Measurements from ENCODE around the gene ZNF611. TPM values are rescaled to one million over a fixed set of nuclear protein-coding genes. Genes with fewer than 3 reads are reported as not detected.
"Not testable (repeated sequence)": the region's sequence is repeated elsewhere in the genome, so short reads cannot be mapped to it uniquely, and the experiment has no call there.

ZNF611 gene
- total RNA-seq, 2 donors from 2014 or later, result 39.1 to 50.7 TPM

- peaks cover 12% of the 10 kb centered on the region for H3K36me3 Mint-ChIP-seq
- peak overlapping the region; percentile 89 for H3K4me3 Mint-ChIP-seq
- H3K27ac Mint-ChIP-seq, result peak overlapping the region; percentile 77 to 89
- peak; percentile 57 to 64 for ATAC-seq
- no peaks in the 10 kb centered on the region for H3K27me3 Mint-ChIP-seq
- H3K9me3 Mint-ChIP-seq, result no peaks in the 10 kb centered on the region
- peaks cover 17 to 23% of the 10 kb centered on the region in 2 donors for H3K4me1 Mint-ChIP-seq (ENCODE audit: low read depth in 2 of 2)
- DNase-seq (ENCODE audit: low spot score), result no peak
Measured at GRCh38 chr19:52734331-52734892, 432 bp downstream of the ZNF611 start.

DNA sequence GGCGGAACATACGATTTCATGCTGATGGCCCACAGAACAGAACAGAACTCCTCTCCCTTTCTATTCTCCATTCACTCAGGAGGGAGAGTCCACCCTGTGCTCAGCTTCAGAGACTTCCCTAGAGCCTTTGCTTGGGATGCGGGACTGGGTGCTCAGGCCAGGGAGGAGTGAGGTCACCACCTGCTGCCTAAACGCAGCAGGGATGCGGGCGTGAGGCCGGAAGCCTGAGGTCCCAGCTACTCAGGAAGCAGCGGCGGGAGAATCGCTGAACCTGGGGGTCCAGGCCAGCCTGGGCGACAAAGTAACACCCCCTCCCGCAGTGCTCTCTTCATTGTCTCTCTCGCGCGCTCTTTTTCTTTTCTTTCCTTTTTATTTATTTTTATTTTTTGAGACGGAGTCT lies 8.8 kb downstream of the ZNF611 start:
- H3K4me3 Mint-ChIP-seq; DNase-seq (ENCODE audit: low spot score); ATAC-seq; H3K27me3 Mint-ChIP-seq; H3K9me3 Mint-ChIP-seq; H3K27ac Mint-ChIP-seq: not testable (repeated sequence)
- H3K4me1 Mint-ChIP-seq (ENCODE audit: low read depth in 2 of 2), result peaks cover 9 to 17% of the 10 kb centered on the region in 2 donors
- H3K36me3 Mint-ChIP-seq, result peaks cover 34% of the 10 kb centered on the region

DNA sequence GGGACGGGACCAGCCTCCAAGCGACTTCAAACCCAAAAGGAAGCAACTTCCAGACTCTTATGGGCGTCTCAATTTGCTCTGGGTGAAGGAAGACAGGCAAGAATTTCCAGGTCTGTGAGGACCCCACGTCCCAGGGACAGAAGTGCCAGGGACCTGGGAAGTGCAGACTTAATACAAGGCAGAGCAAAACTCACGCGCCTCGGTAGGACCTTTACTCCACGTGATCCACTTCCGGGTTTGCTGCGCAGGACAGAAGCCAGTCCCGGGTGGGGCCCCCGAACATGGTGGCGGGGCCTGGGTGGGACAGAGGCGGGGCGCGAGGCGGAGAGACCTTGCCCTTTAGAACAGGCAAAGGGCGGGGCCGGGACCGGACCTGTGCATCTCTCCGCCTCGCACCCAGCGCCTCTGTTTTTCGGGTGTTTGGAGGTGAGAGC lies 9.3 kb downstream of the ZNF611 start:
- H3K4me3 Mint-ChIP-seq, result no peak overlapping the region
- H3K36me3 Mint-ChIP-seq, result peaks cover 34% of the 10 kb centered on the region
- peaks cover 9 to 17% of the 10 kb centered on the region in 2 donors for H3K4me1 Mint-ChIP-seq (ENCODE audit: low read depth in 2 of 2)
- no peaks in the 10 kb centered on the region for H3K9me3 Mint-ChIP-seq
- no peak overlapping the region for H3K27ac Mint-ChIP-seq
- DNase-seq (ENCODE audit: low spot score), result no peak
- ATAC-seq, result no peak
- no peaks in the 10 kb centered on the region for H3K27me3 Mint-ChIP-seq

DNA sequence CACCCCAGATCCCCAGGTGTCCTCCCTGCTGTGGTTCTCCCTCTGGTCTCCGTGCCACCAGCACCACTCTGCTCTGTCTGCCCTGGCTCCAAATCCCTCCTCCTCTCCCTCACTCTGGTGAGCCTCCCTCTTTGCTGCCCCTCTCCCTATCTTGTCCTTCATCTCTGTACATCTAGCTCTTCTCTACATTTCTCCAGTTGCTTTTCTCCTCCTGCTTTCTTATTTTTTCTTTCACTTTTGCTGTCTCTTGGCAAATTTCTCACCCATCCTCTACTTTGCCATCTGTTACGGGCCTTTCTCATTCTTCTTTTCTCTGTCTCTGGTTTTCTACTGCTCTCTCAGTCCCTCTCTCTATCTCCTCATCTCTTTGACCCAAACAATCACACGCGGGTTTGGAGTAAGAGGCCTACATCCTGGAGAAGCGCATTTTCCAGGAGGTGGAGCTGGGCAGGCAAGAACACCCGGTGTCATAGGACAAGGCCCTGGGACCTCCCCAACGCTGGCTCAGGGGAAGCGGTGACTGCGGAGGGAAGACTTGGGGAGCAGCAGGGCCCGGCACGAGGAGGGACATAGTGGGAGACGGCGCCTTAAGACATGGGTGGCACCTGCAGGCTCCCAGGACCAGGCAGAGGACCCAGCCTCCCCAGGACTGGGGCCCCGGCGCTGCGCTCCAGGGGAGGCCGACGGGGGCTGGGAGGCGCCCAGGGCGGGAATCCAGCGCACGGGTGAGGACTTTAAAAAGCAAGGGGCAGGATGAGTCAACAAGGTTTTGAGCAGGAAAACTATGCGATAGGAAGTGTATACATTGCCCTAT lies 9.9 kb downstream of the ZNF611 start:
- no peaks in the 10 kb centered on the region for H3K27me3 Mint-ChIP-seq
- no peak for ATAC-seq
- peak overlapping the region in 1 of 2 donors; percentile 50 for H3K27ac Mint-ChIP-seq
- no peak overlapping the region for H3K4me3 Mint-ChIP-seq
- H3K36me3 Mint-ChIP-seq, result peaks cover 35% of the 10 kb centered on the region
- H3K4me1 Mint-ChIP-seq (ENCODE audit: low read depth in 2 of 2), result peaks cover 9 to 16% of the 10 kb centered on the region in 2 donors
- H3K9me3 Mint-ChIP-seq, result no peaks in the 10 kb centered on the region
- no peak for DNase-seq (ENCODE audit: low spot score)

GRCh38 chr19:52723907-52724598 lies 10.8 kb downstream of the ZNF611 start:
- H3K4me3 Mint-ChIP-seq, ATAC-seq: not testable (repeated sequence)

DNA sequence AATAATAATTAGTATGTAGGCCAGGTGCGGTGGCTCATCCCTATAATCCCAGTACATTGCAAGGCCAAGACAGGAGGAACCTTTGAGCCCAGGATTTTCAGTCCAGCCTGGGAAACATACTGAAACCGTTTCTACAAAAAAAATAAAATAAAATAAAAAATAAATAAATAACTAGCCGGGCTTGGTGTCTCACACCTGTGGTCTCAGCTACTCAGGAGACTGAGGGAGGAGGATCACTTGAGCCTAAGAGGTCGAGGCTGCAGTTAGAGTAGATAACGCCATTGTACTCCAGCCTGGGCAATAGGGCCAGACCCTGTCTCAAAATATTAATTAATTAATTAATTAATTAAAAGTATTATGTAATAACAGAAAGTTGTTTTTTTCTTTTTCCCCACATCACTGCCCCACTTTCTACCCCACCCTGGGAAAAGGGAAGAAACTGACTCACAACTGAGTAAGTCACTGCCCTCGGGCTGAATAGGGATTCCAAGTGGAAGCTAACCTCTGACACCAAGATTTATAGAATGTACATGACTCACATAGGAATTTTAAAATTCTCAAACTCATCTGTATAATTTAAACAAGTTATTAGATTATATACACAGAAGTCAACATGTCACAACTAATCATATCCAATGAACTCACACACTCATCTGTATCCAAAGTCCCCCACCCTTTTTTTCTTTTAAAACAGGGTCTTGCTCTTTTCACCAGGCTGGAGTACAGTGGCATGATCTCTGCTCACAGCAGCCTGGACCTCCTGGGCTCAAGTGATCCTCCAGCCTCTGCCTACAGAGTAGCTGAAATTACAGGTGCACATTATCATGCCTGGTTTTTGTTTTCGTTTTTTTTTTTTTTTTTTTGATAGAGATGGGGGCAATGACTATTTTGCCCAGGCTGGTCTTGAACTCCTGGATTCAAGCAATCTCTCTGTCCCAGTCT lies 12.5 kb downstream of the ZNF611 start:
- Mint-ChIP-seq H3K27me3 (no peaks in the 10 kb centered on the region), H3K36me3 (peaks cover 35% of the 10 kb centered on the region), H3K9me3 (no peaks in the 10 kb centered on the region), H3K4me1 (ENCODE audit: low read depth in 2 of 2) (peaks cover 16 to 18% of the 10 kb centered on the region in 2 donors), H3K4me3 (no peak overlapping the region), H3K27ac (peak overlapping the region in 1 of 2 donors; percentile 54)
- ATAC-seq (no peak), DNase-seq (ENCODE audit: low spot score) (no peak)

More at GRCh38 chr19:52723907-52724598, 10.8 kb downstream of the ZNF611 start:
- H3K27me3 Mint-ChIP-seq; H3K9me3 Mint-ChIP-seq; DNase-seq (ENCODE audit: low spot score): not testable (repeated sequence)
- peaks cover 40% of the 10 kb centered on the region for H3K36me3 Mint-ChIP-seq
- H3K4me1 Mint-ChIP-seq (ENCODE audit: low read depth in 2 of 2), result peaks cover 12 to 17% of the 10 kb centered on the region in 2 donors
- H3K27ac Mint-ChIP-seq, result peak overlapping the region in 1 of 2 donors; percentile 50

- ATAC-seq; H3K27ac Mint-ChIP-seq; H3K4me3 Mint-ChIP-seq; H3K27me3 Mint-ChIP-seq; DNase-seq (ENCODE audit: low spot score); H3K9me3 Mint-ChIP-seq: not testable (repeated sequence)
- peaks cover 41% of the 10 kb centered on the region for H3K36me3 Mint-ChIP-seq
- H3K4me1 Mint-ChIP-seq (ENCODE audit: low read depth in 2 of 2), result peaks cover 32 to 36% of the 10 kb centered on the region in 2 donors
Measured at GRCh38 chr19:52720541-52720940, 14.3 kb downstream of the ZNF611 start.

DNA sequence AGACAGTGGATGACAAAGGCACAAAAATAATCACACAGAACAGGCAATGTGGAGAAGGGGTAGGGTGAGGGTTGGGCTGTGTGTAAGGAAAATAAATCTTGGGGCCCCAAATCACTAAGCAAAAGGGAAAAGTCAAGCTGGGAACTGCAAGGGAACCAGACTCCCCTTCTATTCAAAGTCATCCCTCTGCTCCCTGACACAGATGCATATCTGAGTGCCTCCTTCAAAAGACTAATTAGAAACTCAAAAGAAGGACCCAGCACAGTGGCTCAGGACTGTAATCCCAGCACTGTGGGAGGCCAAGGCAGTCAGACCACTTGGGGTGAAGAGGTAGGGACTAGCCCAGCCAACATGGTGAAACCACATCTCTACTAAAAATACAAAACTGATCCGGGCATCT lies 18.3 kb downstream of the ZNF611 start:
- no peaks in the 10 kb centered on the region for H3K27me3 Mint-ChIP-seq
- no peaks in the 10 kb centered on the region for H3K9me3 Mint-ChIP-seq
- peaks cover 30 to 33% of the 10 kb centered on the region in 2 donors for H3K4me1 Mint-ChIP-seq (ENCODE audit: low read depth in 2 of 2)
- H3K36me3 Mint-ChIP-seq, result peaks cover 41% of the 10 kb centered on the region
- peak overlapping the region; percentile 67 for H3K4me3 Mint-ChIP-seq
- DNase-seq (ENCODE audit: low spot score) (no peak), ATAC-seq (no peak)
- peak overlapping the region; percentile 78 to 92 for H3K27ac Mint-ChIP-seq

GRCh38 chr19:52715902-52716301 lies 18.9 kb downstream of the ZNF611 start:
- Mint-ChIP-seq H3K4me1 (ENCODE audit: low read depth in 2 of 2) (peaks cover 30 to 33% of the 10 kb centered on the region in 2 donors), H3K4me3 (peak overlapping the region; percentile 67), H3K27ac (peak overlapping the region; percentile 78 to 92), H3K36me3 (peaks cover 46% of the 10 kb centered on the region)
- ATAC-seq (peak; percentile 96 to 97), DNase-seq (ENCODE audit: low spot score) (peak; percentile 77)
- not testable (repeated sequence) for H3K27me3 Mint-ChIP-seq, H3K9me3 Mint-ChIP-seq

GRCh38 chr19:52715330-52715729 lies 19.5 kb downstream of the ZNF611 start:
- H3K27ac Mint-ChIP-seq, result peak overlapping the region; percentile 78 to 92
- H3K27me3 Mint-ChIP-seq; DNase-seq (ENCODE audit: low spot score); ATAC-seq; H3K9me3 Mint-ChIP-seq: not testable (repeated sequence)
- peaks cover 50% of the 10 kb centered on the region for H3K36me3 Mint-ChIP-seq
- peaks cover 30 to 33% of the 10 kb centered on the region in 2 donors for H3K4me1 Mint-ChIP-seq (ENCODE audit: low read depth in 2 of 2)
- H3K4me3 Mint-ChIP-seq, result peak overlapping the region; percentile 67

DNA sequence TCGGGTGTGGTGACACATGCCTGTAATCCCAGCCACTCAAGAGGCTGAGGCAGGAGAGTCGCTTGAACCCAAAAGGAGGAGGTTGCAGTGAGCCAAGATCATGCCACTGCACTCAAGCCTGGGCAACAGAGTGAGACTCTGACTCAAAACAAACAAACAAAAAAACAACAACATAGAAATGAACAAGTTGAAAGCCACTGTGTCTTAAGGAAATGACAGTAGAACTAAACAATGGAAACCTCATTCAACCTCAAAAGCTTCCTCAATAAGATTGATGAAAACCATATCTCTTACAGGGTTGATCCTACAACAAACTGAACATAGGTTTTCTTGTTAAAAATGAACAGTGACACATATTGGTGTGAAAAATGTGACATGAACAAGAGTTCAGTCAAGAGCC lies 21.8 kb downstream of the ZNF611 start:
- H3K4me1 Mint-ChIP-seq (ENCODE audit: low read depth in 2 of 2), result peaks cover 20 to 29% of the 10 kb centered on the region in 2 donors
- H3K9me3 Mint-ChIP-seq; DNase-seq (ENCODE audit: low spot score); H3K27me3 Mint-ChIP-seq; H3K4me3 Mint-ChIP-seq: not testable (repeated sequence)
- peak in 1 of 2 donors; percentile 10 for ATAC-seq
- peaks cover 47% of the 10 kb centered on the region for H3K36me3 Mint-ChIP-seq
- peak overlapping the region in 1 of 2 donors; percentile 23 for H3K27ac Mint-ChIP-seq

DNA sequence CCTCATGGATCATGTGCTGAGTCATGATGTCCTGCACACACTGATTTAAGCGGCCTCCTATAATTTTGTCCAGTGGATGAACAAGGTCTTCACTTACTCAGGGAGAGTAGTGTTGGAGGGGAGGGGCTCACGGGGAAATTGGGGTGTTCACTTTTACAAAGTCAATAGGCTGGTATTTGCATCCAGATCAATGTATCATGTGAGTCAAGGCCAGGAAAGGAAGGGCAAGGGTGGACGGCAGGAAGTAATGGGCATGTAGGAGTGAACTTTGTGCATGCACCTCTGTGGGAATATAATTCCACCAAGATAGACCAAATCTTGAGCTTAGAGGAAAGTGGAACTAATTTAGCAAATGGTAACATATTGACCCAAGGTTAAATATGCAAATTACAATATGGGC lies 23.2 kb downstream of the ZNF611 start:
- H3K9me3 Mint-ChIP-seq; ATAC-seq; H3K27me3 Mint-ChIP-seq; DNase-seq (ENCODE audit: low spot score); H3K27ac Mint-ChIP-seq; H3K4me3 Mint-ChIP-seq: not testable (repeated sequence)
- peaks cover 52% of the 10 kb centered on the region for H3K36me3 Mint-ChIP-seq
- peaks cover 14 to 21% of the 10 kb centered on the region in 2 donors for H3K4me1 Mint-ChIP-seq (ENCODE audit: low read depth in 2 of 2)

GRCh38 chr19:52710538-52710937 lies 24.3 kb downstream of the ZNF611 start:
- peaks cover 63% of the 10 kb centered on the region for H3K36me3 Mint-ChIP-seq
- no peak overlapping the region for H3K4me3 Mint-ChIP-seq
- H3K27me3 Mint-ChIP-seq, result no peaks in the 10 kb centered on the region
- H3K9me3 Mint-ChIP-seq, result peaks cover 6% of the 10 kb centered on the region
- ATAC-seq, result no peak
- DNase-seq (ENCODE audit: low spot score), result no peak
- peaks cover 3 to 10% of the 10 kb centered on the region in 2 donors for H3K4me1 Mint-ChIP-seq (ENCODE audit: low read depth in 2 of 2)
- H3K27ac Mint-ChIP-seq, result no peak overlapping the region

Measured in natural killer cell treated with Interleukin-12 subunit alpha and Interleukin-12 subunit beta and Interleukin-15 and Interleukin-18, amount 100 ng/mL, for 72 hours (primary cell).